Keratinocyte (primary cell): ENCODE results near the gene POLA1. TPM values are rescaled to one million over a fixed set of nuclear protein-coding genes. Genes with fewer than 3 reads are reported as not detected.

Experiments used
- DNase-seq: peaks from one replicate; pipeline ENCODE4 v3.0.0-alpha.2; 2011; ENCODE audit warnings: low read depth, missing footprints, low spot score
- FAIRE-seq: peaks from 2 replicates; lab custom pipeline; 2011; peaks lifted over from hg19 to GRCh38; lab: Jason Lieb, UNC
- H2AFZ ChIP-seq: 2 replicates; pipeline ENCODE4 v1.6.0; 2012; ENCODE audit warnings: low read length, control low read depth, inconsistent platforms; ENCODE audit not compliant: control insufficient read depth
- H3K27ac ChIP-seq: 2 replicates; pipeline ENCODE4 v1.5.1; 2011; ENCODE audit warnings: low read length; ENCODE audit not compliant: control insufficient read depth, insufficient read depth
- H3K27me3 ChIP-seq: 3 replicates; pipeline ENCODE4 v1.6.0; 2011; ENCODE audit warnings: low read length; ENCODE audit not compliant: control insufficient read depth, insufficient read depth; ENCODE audit errors: extremely low read depth
- H3K36me3 ChIP-seq, 2 experiments: 2 replicates in 1 of 2; 3 replicates in 1 of 2; pipeline ENCODE4 v1.5.1; 2011; ENCODE audit warnings: low read length in 2 of 2, mild to moderate bottlenecking in 1 of 2; ENCODE audit not compliant: control insufficient read depth in 2 of 2, insufficient read depth in 2 of 2; ENCODE audit errors: extremely low read depth in 1 of 2
- H3K4me1 ChIP-seq: 3 replicates; pipeline ENCODE4 v1.5.1; 2011; ENCODE audit warnings: low read length; ENCODE audit not compliant: control insufficient read depth, insufficient read depth; ENCODE audit errors: extremely low read depth
- H3K4me2 ChIP-seq: 3 replicates; pipeline ENCODE4 v1.6.0; 2011; ENCODE audit warnings: low read depth, low read length; ENCODE audit not compliant: control insufficient read depth, insufficient read depth; ENCODE audit errors: extremely low read depth
- H3K4me3 ChIP-seq, 3 experiments: fragments of 200-600 bp in 1 of 3; sonication (generic) in 1 of 3; 2 replicates in 2 of 3; 3 replicates in 1 of 3; pipeline ENCODE4 v1.5.1; 2011 to 2016; ENCODE audit warnings: low read length in 3 of 3, mild to moderate bottlenecking in 3 of 3, control low read depth in 2 of 3, inconsistent platforms in 1 of 3, low read depth in 1 of 3, mixed read lengths in 1 of 3, mixed run types in 1 of 3, moderate library complexity in 1 of 3; ENCODE audit not compliant: control insufficient read depth in 2 of 3, insufficient read depth in 2 of 3; ENCODE audit errors: extremely low read depth in 1 of 3
- H3K79me2 ChIP-seq: 2 replicates; pipeline ENCODE4 v1.6.0; 2012; ENCODE audit warnings: low read length; ENCODE audit not compliant: control insufficient read depth, insufficient read depth
- H3K9ac ChIP-seq: 3 replicates; pipeline ENCODE4 v1.6.0; 2011; ENCODE audit warnings: low read length; ENCODE audit not compliant: control insufficient read depth, insufficient read depth; ENCODE audit errors: extremely low read depth
- H3K9me1 ChIP-seq: 3 replicates; pipeline ENCODE4 v1.6.0; 2011; ENCODE audit warnings: low read length; ENCODE audit not compliant: control insufficient read depth, insufficient read depth; ENCODE audit errors: extremely low read depth
- H3K9me3 ChIP-seq: 2 replicates; pipeline ENCODE4 v1.5.1; 2012; ENCODE audit warnings: low read depth, low read length; ENCODE audit not compliant: control insufficient read depth
- H4K20me1 ChIP-seq: 3 replicates; pipeline ENCODE4 v1.6.0; 2011; ENCODE audit warnings: low read length; ENCODE audit not compliant: control insufficient read depth, insufficient read depth; ENCODE audit errors: extremely low read depth
- EZH2 ChIP-seq: IDR thresholded peaks from one replicate; pipeline ENCODE4 v1.6.1; 2012; ENCODE audit warnings: inconsistent platforms, mild to moderate bottlenecking, low read length, moderate library complexity
- dilution Hi-C: fragments of 300-500 bp; cut with MboI; formaldehyde crosslinking; loops from one replicate; pipeline ENCODE4 v1.7.0; 2020; ENCODE audit warnings: low sequenced_read_pairs; ENCODE audit not compliant: extremely low pct_ligation_motif_present
- polyA plus RNA-seq, 5 experiments: library from polyadenylated mRNA; depleted of rRNA in 3 of 5; stranded (reverse) in 3 of 5; stranded (forward) in 1 of 5; unstranded in 1 of 5; fragments of >200 nt; gene quantifications; 1 replicate in 1 of 5; 2 replicates in 3 of 5; 3 replicates in 1 of 5; pipeline versions ENCODE4 v1.2.1 to v1.2.3, GENCODE V29; 2011 to 2012; ENCODE audit warnings: missing spikeins in 2 of 5, low read depth in 1 of 5, low replicate concordance in 1 of 5
- TF ChIP-seq, protein P1 (sequence below), 3 experiments: IDR thresholded peaks in 1 of 3; conservative IDR thresholded peaks in 1 of 3; optimal IDR thresholded peaks in 1 of 3; 2 replicates in 2 of 3; 3 replicates in 1 of 3; pipeline versions ENCODE3 to v1.5.1; 2011; ENCODE audit warnings: low read length in 3 of 3, mild to moderate bottlenecking in 3 of 3, moderate library complexity in 2 of 3, control low read depth in 1 of 3, inconsistent platforms in 1 of 3; ENCODE audit not compliant: insufficient read depth in 2 of 3; ENCODE audit errors: extremely low read depth in 1 of 3

The POLA1 gene
- polyA plus RNA-seq, 1 donor (not counting 4 experiments of a cell fraction or from before 2014, with no cell fraction given), result 3.9 TPM

DNA sequence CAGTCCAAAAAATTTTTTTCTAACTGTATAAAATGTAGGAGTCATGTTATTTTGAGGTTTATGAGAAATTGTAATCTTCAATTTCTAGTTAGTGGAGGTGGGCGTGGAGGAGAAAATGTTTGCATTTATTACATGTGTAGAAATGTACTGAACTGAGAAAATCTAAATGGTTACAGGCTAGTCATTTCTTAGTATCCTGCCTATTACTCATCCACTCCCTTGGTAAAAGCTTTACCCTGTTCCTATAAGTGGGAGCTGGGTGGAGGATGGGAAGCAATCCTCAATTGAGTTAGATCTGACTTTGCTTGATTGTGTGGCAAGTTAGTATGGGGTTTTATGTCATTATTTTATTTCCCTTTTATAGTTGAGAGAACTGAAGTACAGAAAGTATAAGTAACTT, 73.8 kb downstream of the POLA1 start:
- TF ChIP-seq, protein P1, sequence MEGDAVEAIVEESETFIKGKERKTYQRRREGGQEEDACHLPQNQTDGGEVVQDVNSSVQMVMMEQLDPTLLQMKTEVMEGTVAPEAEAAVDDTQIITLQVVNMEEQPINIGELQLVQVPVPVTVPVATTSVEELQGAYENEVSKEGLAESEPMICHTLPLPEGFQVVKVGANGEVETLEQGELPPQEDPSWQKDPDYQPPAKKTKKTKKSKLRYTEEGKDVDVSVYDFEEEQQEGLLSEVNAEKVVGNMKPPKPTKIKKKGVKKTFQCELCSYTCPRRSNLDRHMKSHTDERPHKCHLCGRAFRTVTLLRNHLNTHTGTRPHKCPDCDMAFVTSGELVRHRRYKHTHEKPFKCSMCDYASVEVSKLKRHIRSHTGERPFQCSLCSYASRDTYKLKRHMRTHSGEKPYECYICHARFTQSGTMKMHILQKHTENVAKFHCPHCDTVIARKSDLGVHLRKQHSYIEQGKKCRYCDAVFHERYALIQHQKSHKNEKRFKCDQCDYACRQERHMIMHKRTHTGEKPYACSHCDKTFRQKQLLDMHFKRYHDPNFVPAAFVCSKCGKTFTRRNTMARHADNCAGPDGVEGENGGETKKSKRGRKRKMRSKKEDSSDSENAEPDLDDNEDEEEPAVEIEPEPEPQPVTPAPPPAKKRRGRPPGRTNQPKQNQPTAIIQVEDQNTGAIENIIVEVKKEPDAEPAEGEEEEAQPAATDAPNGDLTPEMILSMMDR (optimal IDR thresholded peaks at IDR 0.05 in 1 of 3, IDR thresholded peaks at IDR 0.05 in 1 of 3, conservative IDR thresholded peaks at IDR 0.05 in 1 of 3; ENCODE audit: extremely low read depth in 1 of 3, insufficient read depth in 2 of 3, low read length in 3 of 3), result no peak
- no peak for TF ChIP-seq EZH2
- no peak overlapping the region for H2AFZ ChIP-seq
- no peaks in the 10 kb centered on the region for H3K9me3 ChIP-seq
- dilution Hi-C loops, result no loop called here
- H3K9ac ChIP-seq, result no peak overlapping the region
- no peaks in the 10 kb centered on the region for H3K4me1 ChIP-seq
- no peak overlapping the region for H3K27ac ChIP-seq
- H3K36me3 ChIP-seq, result no peaks in the 10 kb centered on the region
- H3K9me1 ChIP-seq, result no peaks in the 10 kb centered on the region
- H3K4me3 ChIP-seq, result no peak overlapping the region
- H3K79me2 ChIP-seq, result no peaks in the 10 kb centered on the region
- no peak for FAIRE-seq
- H3K27me3 ChIP-seq, result no peaks in the 10 kb centered on the region
- no peak overlapping the region for H3K4me2 ChIP-seq
- DNase-seq, result no peak
- H4K20me1 ChIP-seq, result no peaks in the 10 kb centered on the region

DNA sequence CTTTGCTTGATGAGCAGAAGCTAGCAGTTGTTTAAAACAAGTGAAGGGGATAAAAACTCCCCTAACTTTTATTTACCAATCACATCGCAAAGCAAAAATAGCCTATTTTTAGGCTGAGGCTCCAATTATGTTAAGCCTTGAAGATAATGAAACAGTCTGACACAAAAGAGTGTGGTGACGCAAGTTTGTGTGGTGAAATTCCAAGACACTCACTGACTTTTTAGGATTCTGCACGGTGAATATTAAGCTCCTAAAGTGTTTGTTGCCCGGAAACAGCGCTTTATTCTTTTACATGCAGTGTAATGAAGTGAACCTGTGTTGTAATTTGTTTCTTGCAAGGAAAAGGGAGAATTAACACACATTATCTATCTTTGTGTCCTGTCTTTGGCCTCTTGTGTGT, 74.8 kb downstream of the POLA1 start:
- Histone ChIP-seq H3K9ac (no peak overlapping the region), H2AFZ (no peak overlapping the region), H3K27me3 (no peaks in the 10 kb centered on the region), H3K9me1 (no peaks in the 10 kb centered on the region), H4K20me1 (no peaks in the 10 kb centered on the region), H3K79me2 (no peaks in the 10 kb centered on the region), H3K4me3 (no peak overlapping the region), H3K36me3 (no peaks in the 10 kb centered on the region), H3K9me3 (no peaks in the 10 kb centered on the region), H3K4me2 (no peak overlapping the region), H3K27ac (no peak overlapping the region), H3K4me1 (no peaks in the 10 kb centered on the region)
- no peak for DNase-seq
- no peak for FAIRE-seq
- dilution Hi-C loops, result no loop called here
- TF ChIP-seq EZH2, result no peak
- TF ChIP-seq, protein P1 (optimal IDR thresholded peaks at IDR 0.05 in 1 of 3, IDR thresholded peaks at IDR 0.05 in 1 of 3, conservative IDR thresholded peaks at IDR 0.05 in 1 of 3; ENCODE audit: extremely low read depth in 1 of 3, insufficient read depth in 2 of 3, low read length in 3 of 3), result no peak
